ENCODE results near the gene ADGRG7. TPM values are rescaled to one million over a fixed set of nuclear protein-coding genes. Genes with fewer than 3 reads are reported as not detected.

Gene ADGRG7
- total RNA-seq, 4 donors from 2014 or later: 0.58 TPM; not detected in 3

- TF ChIP-seq POLR2A (IDR thresholded peaks at IDR 0.05) (no peak), CTCF (IDR thresholded peaks at IDR 0.05 in 4 of 5, conservative IDR thresholded peaks at IDR 0.05 in 1 of 5) (no peak)
- in situ Hi-C loops (cut with MboI; ENCODE audit: low sequenced_read_pairs in 4 of 4): no loop called here
These were observed 27.8 kb downstream of the ADGRG7 start for GRCh38 chr3:100637197-100637631.

GRCh38 chr3:100640633-100641032, 31.2 kb downstream of the ADGRG7 start:
- DNase-seq: no peak
- Histone ChIP-seq H3K27ac (no peak overlapping the region), H3K4me3 (no peak overlapping the region), H3K4me1 (no peaks in the 10 kb centered on the region), H3K9me3 (no peaks in the 10 kb centered on the region), H3K27me3 (no peaks in the 10 kb centered on the region), H3K36me3 (no peaks in the 10 kb centered on the region)
- intact Hi-C loops (cut with DNase I; ENCODE audit: low total_unique reads) (no loop called here), in situ Hi-C loops (cut with MboI; ENCODE audit: low sequenced_read_pairs in 4 of 4) (no loop called here)
- no peak for TF ChIP-seq CTCF (IDR thresholded peaks at IDR 0.05 in 4 of 5, conservative IDR thresholded peaks at IDR 0.05 in 1 of 5)
- no peak for TF ChIP-seq POLR2A (IDR thresholded peaks at IDR 0.05)
- no peak for ATAC-seq

More at GRCh38 chr3:100637197-100637631, 27.8 kb downstream of the ADGRG7 start:
- Histone ChIP-seq H3K27ac (no peak overlapping the region), H3K36me3 (no peaks in the 10 kb centered on the region), H3K4me3 (no peak overlapping the region), H3K9me3 (no peaks in the 10 kb centered on the region), H3K4me1 (no peaks in the 10 kb centered on the region), H3K27me3 (no peaks in the 10 kb centered on the region)
- no peak for ATAC-seq
- no peak for DNase-seq
- intact Hi-C loops (cut with DNase I; ENCODE audit: low total_unique reads): no loop called here

- in situ Hi-C loops (cut with MboI; ENCODE audit: low sequenced_read_pairs in 4 of 4): no loop called here
- Histone ChIP-seq H3K9me3 (no peaks in the 10 kb centered on the region), H3K27me3 (no peaks in the 10 kb centered on the region), H3K36me3 (no peaks in the 10 kb centered on the region), H3K4me1 (no peaks in the 10 kb centered on the region), H3K4me3 (no peak overlapping the region), H3K27ac (no peak overlapping the region)
- no peak for ATAC-seq
- intact Hi-C loops (cut with DNase I; ENCODE audit: low total_unique reads): no loop called here
- TF ChIP-seq POLR2A (IDR thresholded peaks at IDR 0.05) (no peak), CTCF (IDR thresholded peaks at IDR 0.05 in 4 of 5, conservative IDR thresholded peaks at IDR 0.05 in 1 of 5) (no peak)
- DNase-seq: no peak
These were observed 32.2 kb downstream of the ADGRG7 start for GRCh38 chr3:100641471-100642032.

GRCh38 chr3:100645913-100646312, 36.5 kb downstream of the ADGRG7 start:
- no peak for ATAC-seq
- no peaks in the 10 kb centered on the region for H3K4me1 ChIP-seq
- intact Hi-C loops (cut with DNase I; ENCODE audit: low total_unique reads) (no loop called here), in situ Hi-C loops (cut with MboI; ENCODE audit: low sequenced_read_pairs in 4 of 4) (no loop called here)
- no peaks in the 10 kb centered on the region for H3K27me3 ChIP-seq
- TF ChIP-seq CTCF (IDR thresholded peaks at IDR 0.05 in 4 of 5, conservative IDR thresholded peaks at IDR 0.05 in 1 of 5) (no peak), POLR2A (IDR thresholded peaks at IDR 0.05) (no peak)
- H3K4me3 ChIP-seq: no peak overlapping the region
- DNase-seq: no peak
- H3K36me3 ChIP-seq: no peaks in the 10 kb centered on the region
- H3K9me3 ChIP-seq: no peaks in the 10 kb centered on the region
- no peak overlapping the region for H3K27ac ChIP-seq

DNA sequence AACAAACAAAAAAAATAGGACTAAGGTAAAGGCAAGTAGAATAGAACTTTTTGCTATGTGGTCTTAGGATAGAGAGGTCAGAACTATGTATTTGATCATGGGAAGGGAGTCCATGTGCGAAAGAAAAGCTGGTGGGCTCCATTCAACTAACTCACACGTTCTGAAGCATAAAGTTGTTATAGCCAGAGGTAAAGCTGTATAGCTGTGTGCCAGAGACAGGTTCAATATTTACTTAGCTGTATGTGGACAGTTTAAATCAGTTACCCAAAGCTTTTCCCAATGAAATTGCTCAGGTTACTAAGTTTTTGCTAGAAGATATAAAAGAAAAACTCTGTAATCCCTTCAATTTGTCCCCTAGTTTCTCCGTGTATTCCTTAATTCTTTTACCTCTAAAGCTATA, 37.8 kb downstream of the ADGRG7 start:
- TF ChIP-seq POLR2A (IDR thresholded peaks at IDR 0.05) (no peak), CTCF (IDR thresholded peaks at IDR 0.05 in 4 of 5, conservative IDR thresholded peaks at IDR 0.05 in 1 of 5) (no peak)
- Histone ChIP-seq H3K4me3 (no peak overlapping the region), H3K27ac (no peak overlapping the region), H3K4me1 (no peaks in the 10 kb centered on the region), H3K36me3 (no peaks in the 10 kb centered on the region), H3K27me3 (no peaks in the 10 kb centered on the region), H3K9me3 (no peaks in the 10 kb centered on the region)
- DNase-seq (no peak), ATAC-seq (no peak)
- in situ Hi-C loops (cut with MboI; ENCODE audit: low sequenced_read_pairs in 4 of 4) (no loop called here), intact Hi-C loops (cut with DNase I; ENCODE audit: low total_unique reads) (no loop called here)

Data from gastrocnemius medialis (tissue), 4 donors.